Right lung (tissue), 5 donors: ENCODE data around the gene DNAH11. TPM values are rescaled to one million over a fixed set of nuclear protein-coding genes. Genes with fewer than 3 reads are reported as not detected.
"Not testable (repeated sequence)": the region's sequence is repeated elsewhere in the genome, so short reads cannot be mapped to it uniquely, and the experiment has no call there.

ENCODE experiments used
- DNase-seq, 2 donors: peaks; one replicate each; pipeline ENCODE4 v3.0.0-alpha.2; 2013
- polyA plus RNA-seq, 5 donors: library from polyadenylated mRNA; unstranded; fragments of 120-200 nt; gene quantifications; one replicate each; pipeline versions ENCODE4 v1.2.1 to v1.2.3, GENCODE V29; 2013; ENCODE audit warnings: inconsistent platforms in 1 of 5, low replicate concordance in 1 of 5; ENCODE audit not compliant: insufficient read length in 5 of 5, insufficient read depth in 1 of 5

The DNAH11 gene
- polyA plus RNA-seq, 5 donors = 2.4 to 6.5 (median 3.6) TPM

- no peak for DNase-seq
Observed at GRCh38 chr7:21922605-21923004, 379.8 kb downstream of the DNAH11 start.

DNA sequence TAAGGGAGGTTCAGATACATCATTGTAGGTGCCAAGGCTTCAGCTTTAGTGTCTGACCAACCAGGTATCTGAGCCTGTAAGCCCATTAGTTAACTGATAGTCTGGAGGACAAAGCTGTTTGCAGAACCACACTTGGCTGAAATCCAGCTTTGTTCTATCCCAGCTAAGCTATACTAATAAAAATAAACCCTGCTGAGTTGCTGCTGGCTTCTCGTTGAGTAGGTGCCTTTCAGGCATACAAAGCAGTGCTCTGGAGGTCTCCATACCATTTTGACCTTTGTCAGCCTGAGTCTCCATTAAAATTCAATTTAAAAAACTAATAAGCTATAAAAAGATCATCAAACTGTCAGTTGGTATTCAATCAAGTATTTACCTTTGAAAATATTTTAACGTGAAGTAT lies 380.8 kb downstream of the DNAH11 start:
- DNase-seq = no peak

DNA sequence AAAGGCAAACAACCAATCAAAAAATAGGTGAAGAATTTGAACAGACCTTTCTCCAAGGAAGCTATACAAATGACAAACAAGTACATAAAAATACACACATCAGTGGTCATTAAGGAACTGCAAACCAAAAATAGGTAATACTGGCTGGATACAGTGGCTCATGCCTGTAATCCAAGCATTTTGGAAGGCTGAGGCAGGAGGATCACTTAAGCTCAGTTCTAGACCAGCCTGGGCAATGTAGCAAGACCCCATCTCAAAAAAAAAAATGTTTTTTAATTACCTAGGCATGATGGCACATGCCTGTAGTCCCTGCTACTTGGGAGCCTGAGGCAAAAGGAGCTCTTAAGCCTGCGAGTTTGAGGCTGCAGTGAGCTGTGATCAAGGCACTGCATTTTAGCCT lies 383.6 kb downstream of the DNAH11 start:
- no peak for DNase-seq

GRCh38 chr7:21927693-21928092 lies 384.9 kb downstream of the DNAH11 start:
- DNase-seq = no peak

DNA sequence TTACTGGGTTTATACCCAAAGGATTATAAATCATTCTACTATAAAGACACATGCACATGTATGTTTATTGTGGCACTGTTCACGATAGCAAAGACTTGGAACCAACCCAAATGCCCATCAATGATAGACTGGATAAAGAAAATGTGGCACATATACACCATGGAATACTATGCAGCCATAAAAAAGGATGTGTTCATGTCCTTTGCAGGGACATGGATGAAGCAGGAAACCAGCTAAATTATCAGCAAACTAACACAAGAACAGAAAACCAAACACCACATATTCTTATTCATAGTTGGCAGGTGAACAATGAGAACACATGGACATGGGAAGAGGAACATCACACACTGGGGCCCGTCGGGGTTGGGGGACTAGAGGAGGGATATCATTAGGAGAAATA lies 390.5 kb downstream of the DNAH11 start:
- not testable (repeated sequence) for DNase-seq

DNA sequence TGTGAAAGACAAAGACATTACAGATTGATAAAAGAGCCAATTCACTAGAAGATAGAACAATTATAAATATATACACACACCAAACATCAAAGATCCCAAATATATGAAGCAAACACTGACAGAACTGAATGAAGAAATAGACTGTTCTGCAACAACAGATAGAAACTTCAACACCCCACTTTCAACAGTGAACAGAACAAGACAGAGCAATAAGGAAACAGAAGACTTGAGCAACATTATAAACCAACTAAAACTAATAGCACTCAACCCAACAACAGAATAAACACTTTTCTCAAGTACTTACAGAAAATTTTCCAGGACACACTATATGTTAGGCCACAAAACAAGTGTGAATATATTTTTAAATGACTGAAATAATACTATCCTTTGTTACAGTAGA lies 392.0 kb downstream of the DNAH11 start:
- no peak for DNase-seq

GRCh38 chr7:21938463-21938862 lies 395.6 kb downstream of the DNAH11 start:
- no peak for DNase-seq

GRCh38 chr7:21939136-21939857 lies 396.5 kb downstream of the DNAH11 start:
- DNase-seq = peak in 1 of 2 donors; percentile 59

GRCh38 chr7:21939858-21940372 lies 397.1 kb downstream of the DNAH11 start:
- no peak for DNase-seq

GRCh38 chr7:21941611-21942141 lies 398.8 kb downstream of the DNAH11 start:
- DNase-seq = no peak

DNA sequence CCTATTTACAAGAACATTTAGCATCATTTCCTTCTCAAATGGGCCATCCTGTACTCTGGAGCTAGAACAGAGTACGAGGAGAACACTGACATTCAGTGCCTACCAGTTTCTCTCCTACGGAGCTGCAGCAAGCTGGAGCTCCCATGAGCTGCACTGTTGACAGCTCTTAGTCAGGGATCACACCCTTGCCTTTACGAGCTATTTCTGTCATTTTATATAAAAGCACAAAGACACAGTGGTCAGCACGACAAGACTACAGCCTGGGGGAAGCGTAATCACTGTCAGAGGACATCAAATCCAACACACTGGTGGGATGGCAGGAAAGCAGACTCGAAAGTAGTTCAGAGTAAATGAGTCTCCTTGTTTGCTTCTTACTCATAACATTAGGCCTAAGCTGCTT lies 400.1 kb downstream of the DNAH11 start:
- no peak for DNase-seq

GRCh38 chr7:21943436-21943835 lies 400.6 kb downstream of the DNAH11 start:
- DNase-seq = no peak

DNA sequence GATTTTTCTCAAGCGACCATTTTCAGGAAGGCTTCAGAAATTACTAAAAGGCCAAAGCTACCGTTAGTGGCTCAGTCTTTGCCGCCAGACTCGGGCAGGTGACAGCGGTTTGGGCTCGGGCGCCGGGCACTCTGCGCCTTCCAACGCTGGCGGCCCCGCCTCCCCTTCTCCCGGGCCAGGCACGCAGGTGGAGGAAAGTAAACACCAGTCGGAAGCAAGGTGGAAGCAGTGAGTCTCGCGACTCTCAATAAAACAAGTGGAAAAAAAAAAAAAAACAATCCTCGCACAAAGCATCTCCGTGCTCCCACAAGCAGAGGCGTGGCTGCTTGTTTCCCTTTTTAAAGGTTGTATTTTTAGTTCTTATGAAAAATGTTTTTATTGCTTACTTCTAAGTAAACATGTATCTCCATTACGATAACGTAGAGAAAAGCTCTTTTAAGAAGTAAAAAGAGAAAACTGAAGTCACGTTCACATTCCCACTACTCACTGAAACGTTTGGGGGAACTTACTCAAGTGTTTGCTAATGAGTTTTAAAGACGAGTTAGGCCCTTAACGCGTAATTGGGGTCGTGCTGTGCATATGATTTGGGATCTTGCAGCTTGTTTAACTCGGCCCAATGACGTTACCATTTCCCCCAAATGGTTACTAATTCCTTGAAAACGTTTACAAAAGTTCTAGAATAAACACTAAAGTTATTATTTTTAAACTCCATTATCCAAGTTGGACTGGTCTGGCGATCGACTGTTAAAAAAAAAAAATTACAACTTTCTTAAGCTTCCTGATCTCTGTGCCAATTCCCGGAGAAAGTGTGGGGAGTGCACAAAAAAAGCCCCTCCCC lies 402.0 kb downstream of the DNAH11 start:
- peak; percentile 41 to 46 for DNase-seq

DNA sequence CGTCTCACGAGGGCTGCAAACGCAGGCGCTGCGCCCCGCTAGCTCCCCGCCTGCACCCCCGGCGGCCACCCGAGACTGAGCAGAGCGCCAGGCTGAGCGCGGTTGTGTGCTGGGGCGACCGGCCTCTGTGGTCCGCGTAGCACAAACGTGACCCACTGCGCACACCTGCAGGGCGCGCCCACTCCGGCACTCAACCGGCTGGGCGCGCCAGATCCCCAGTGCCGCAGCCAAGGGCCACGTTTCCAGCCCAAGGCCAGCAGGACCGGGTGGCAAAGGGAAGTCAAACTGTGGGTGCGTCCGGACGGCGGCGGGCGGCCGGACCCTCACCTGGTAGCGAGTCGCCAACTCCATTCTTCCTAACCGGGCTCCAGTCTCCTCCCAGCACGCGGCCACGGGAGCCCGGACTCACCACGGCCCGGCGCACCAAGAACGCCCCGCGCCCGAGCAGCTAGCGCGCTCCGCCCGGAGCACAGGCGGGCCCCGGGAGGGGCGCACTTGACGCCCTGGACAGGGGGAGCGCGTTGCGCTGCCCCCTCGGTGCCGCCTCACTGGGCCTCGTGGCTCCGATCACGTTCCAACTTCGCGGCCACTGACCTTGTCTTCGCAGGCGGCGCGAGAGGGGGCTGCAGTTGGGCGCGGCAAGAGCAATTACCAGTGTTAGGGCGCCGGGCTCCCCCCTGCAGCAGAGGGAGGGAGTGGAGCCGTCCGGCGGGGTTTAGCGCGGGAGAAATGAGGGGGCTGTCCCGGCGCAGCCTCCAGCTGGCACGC lies 402.8 kb downstream of the DNAH11 start, which contains the start of gene CDCA7L:
CDCA7L (minus strand) TSS at position 446 of the 768 bp plus-strand sequence; CDS start at position 351, 95 bp downstream.
- DNase-seq = peak; percentile 83 to 88

DNA sequence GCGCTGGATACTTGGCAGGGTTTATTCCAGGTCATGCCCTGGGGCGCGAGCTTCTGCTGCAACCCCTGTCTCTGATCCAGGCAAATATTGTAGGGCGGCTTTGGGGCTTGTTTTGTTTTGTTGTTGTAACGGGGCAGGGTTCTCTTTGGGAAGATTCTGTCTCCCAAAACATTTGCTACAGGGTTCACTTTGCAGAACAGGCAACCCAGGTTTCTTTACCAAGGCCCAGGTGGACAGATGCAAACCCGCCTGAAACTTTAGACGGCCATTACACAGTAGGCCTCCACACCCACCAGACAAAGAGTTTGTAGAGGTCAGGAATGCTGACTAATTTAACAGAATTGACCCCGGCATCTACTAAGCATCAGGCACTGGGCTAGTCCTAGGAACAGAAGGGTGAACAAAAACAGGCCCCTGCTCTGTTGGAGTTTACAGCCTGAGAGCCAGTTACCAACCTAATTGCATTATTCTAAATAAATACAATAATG lies 403.4 kb downstream of the DNAH11 start:
- DNase-seq = no peak

DNA sequence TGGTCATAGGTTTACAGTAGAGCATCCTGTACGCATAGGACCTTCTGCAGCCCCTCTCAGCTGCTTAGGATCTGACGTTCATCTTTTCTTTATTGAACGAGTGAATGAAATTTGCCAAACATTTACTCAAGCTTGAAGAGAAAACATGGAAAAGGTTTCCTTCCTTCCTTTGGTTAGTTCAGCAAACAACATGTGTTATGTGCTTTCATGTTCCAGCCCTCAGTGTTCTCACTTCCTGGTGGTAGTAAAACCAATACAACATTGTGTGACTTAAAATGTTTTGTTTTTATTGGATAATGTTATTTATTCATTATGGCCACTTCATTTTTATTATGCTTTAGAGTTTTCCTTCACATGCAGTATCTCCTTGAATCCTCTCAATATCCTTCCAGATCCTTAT lies 404.2 kb downstream of the DNAH11 start:
- no peak for DNase-seq

DNA sequence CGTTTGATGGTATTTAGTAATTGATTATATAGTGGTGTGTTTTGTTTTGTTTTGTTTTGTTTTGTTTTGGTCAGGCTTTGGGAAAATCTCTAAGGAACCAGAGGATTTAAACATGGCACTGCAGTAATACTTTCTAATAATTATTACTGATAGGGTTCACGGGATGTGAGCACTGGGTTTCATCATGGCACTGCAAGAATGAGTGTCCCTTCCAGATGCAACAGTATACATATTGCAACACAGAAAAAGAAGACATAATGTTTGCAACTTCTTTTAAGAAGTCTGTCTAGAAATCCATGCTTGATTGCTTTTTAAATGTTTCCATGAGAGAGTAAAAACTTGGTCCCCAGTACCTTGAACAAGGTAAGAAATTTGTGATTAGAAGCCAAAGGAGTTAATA lies 405.1 kb downstream of the DNAH11 start:
- no peak for DNase-seq

GRCh38 chr7:21948364-21948763 lies 405.5 kb downstream of the DNAH11 start:
- no peak for DNase-seq

DNA sequence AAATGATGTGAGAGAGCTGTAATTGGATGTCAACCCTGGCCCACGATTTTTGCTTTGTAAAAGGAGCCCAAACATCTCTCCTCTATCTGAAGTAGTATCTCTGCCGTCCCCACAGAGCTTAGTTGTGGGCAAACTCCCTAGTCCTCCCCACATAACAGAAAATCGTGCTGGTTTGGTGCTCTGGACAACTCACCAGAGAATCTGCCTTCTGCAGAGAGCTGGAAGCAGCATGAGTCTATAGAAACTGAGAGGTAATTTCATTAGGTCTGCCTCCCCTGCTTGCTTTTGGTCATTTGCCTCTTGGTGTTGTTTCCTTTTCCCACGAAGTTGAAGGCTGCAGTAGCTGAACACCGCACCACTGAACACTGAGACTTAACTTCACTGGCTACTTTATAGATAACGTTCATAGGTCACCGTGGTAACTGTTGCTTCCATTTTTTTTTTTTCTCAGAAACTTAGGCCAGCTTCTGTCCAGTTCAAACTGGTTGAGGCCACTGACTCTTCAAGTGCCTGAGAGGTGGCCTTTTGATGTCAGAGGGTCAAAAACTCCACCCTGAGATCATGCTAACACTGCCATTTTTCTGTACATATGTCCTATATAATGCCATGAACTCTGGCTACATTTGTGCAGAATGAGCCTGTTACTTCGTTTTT lies 406.2 kb downstream of the DNAH11 start:
- no peak for DNase-seq
